SJCRH30 (cell line): ENCODE measurements around the gene BCR. TPM values are rescaled to one million over a fixed set of nuclear protein-coding genes. Genes with fewer than 3 reads are reported as not detected.

Experiments used
- DNase-seq, 2 experiments: peaks; one replicate each; pipeline ENCODE4 v3.0.0-alpha.2; 2015 to 2020
- H3K27ac ChIP-seq: fragments of 250-450 bp; sonication (Bioruptor Pico); 2 replicates; pipeline ENCODE4 v1.5.1; 2020; ENCODE audit warnings: mild to moderate bottlenecking, moderate library complexity
- H3K27me3 ChIP-seq: fragments of 250-450 bp; sonication (Bioruptor Pico); 2 replicates; pipeline ENCODE4 v1.5.1; 2020; ENCODE audit warnings: mild to moderate bottlenecking, moderate library complexity
- H3K36me3 ChIP-seq: fragments of 250-450 bp; sonication (Bioruptor Pico); 2 replicates; pipeline ENCODE4 v1.5.1; 2020; ENCODE audit warnings: mild to moderate bottlenecking, moderate library complexity
- H3K4me1 ChIP-seq: fragments of 250-450 bp; sonication (Bioruptor Pico); 2 replicates; pipeline ENCODE4 v1.5.1; 2020; ENCODE audit warnings: mild to moderate bottlenecking, moderate library complexity
- H3K4me3 ChIP-seq: fragments of 250-450 bp; sonication (Bioruptor Pico); 2 replicates; pipeline ENCODE4 v1.5.1; 2020; ENCODE audit warnings: mild to moderate bottlenecking, moderate library complexity
- H3K9me3 ChIP-seq: fragments of 250-450 bp; sonication (Bioruptor Pico); replicated peaks from 2 replicates; pipeline ENCODE4 v1.5.1; 2020; ENCODE audit warnings: mild to moderate bottlenecking, moderate library complexity
- total RNA-seq: library from RNA; depleted of rRNA; stranded (reverse); fragments of >200 nt; shearing (Covaris generic); gene quantifications from 2 replicates; pipeline ENCODE4 v1.2.3, GENCODE V29; 2014

The BCR gene
- total RNA-seq, 1 experiment from 2014 or later, result 27.2 TPM

DNA sequence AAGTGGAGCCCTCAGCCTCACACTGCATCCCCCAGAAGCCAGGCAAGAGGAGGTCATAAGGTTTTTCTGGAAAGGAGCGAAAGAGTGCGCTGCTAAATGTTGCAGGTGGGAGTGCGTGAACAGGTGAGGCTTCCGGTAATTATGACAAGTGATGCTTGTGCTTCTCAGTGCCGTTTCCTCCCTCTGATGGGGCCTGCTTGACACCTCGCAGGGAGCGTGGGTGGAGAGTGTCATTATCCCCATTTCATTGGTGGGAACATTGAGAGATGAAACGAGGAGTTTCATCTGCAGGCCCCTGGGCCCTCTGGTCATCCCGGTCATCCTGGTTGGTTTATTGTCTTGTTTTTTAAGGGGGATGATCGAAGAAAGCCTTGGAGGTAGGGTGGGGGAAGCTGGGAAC, 57.5 kb downstream of the BCR start:
- DNase-seq, result no peak
- Histone ChIP-seq H3K27ac (peak overlapping the region; percentile 41), H3K36me3 (no peaks in the 10 kb centered on the region), H3K4me1 (peaks cover 59% of the 10 kb centered on the region), H3K4me3 (peak overlapping the region; percentile 23), H3K27me3 (no peaks in the 10 kb centered on the region), H3K9me3 (no peaks in the 10 kb centered on the region)

DNA sequence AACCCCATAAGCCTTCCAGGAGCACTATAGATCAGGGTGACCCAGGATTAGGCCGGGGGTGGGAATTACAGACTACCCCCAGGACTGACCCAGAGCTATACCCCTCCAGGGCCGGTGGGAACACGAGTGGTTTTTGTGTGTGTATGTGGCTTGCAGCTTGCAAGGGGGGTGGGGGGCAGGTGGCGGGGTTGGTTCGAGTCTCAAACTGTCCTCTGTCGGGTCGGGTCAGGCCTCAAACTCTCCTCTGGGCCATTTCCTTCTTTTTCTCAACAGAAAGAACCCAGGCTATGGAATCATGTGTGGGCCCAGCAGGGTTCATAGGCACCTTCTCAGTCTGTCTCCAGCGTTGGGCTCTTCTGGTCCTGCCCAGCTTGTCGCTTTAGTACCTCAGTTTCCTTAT, 58.4 kb downstream of the BCR start:
- Histone ChIP-seq H3K27ac (no peak overlapping the region), H3K4me1 (peaks cover 58% of the 10 kb centered on the region), H3K4me3 (no peak overlapping the region), H3K9me3 (no peaks in the 10 kb centered on the region), H3K27me3 (no peaks in the 10 kb centered on the region), H3K36me3 (no peaks in the 10 kb centered on the region)
- no peak for DNase-seq

DNA sequence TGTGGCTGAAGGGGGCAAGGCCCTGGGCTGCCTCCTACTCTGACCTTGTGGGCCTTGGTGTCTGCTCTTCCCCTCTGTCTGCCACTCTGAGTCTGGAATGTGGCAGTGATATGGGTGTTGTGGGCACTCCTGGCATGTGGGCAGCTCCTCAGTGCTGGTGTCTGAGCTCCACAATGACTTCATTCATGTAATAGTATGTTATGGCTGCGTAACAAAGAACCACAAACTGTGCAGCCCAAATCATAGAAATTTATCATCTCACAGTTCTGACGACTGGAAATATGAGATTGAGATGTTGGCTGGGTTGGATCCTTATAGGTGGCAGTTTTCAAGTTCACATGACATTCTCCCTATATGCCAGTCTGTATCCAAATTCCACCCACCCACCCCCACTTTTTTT, 59.1 kb downstream of the BCR start:
- Histone ChIP-seq H3K9me3 (no peaks in the 10 kb centered on the region), H3K36me3 (no peaks in the 10 kb centered on the region), H3K4me1 (peaks cover 59% of the 10 kb centered on the region), H3K27ac (no peak overlapping the region), H3K27me3 (no peaks in the 10 kb centered on the region), H3K4me3 (no peak overlapping the region)
- DNase-seq, result no peak

DNA sequence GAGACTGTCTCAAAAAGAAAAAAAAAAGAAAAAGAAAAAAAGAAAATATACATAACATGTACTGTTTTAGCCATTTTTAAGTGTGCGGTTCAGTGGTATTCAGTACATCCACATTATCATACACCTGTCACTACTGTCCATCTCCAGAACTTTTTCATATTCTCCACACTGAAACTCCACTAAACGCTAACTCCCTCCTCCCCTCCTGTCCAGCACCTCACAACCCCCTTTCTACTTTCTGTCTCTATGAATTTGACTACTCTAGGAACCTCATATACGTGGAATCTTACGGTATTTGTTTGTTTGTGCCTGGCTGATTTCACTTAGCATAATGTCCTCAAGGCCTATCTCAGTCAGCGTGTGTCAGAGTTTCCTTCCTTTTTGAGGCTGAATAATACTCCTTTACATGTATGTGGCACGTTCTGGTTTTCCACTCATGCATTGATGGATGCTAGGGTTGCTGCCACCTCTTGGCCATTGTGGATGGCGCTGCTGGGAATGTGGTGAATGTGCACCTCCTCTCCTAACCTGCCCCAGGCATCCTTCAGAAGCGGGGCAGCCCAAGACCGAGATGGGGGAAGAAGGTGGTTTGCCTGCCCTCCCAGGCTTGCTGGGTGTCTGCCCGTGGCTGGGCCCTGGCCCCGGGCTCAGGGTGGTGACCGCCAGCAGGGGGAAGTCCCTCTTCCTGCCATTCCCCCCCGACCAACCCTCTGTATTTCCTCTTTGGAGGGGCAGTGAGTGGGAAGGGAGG, 60.5 kb downstream of the BCR start:
- H3K36me3 ChIP-seq, result no peaks in the 10 kb centered on the region
- no peak overlapping the region for H3K4me3 ChIP-seq
- H3K27ac ChIP-seq, result no peak overlapping the region
- H3K27me3 ChIP-seq, result no peaks in the 10 kb centered on the region
- no peaks in the 10 kb centered on the region for H3K9me3 ChIP-seq
- peaks cover 62% of the 10 kb centered on the region for H3K4me1 ChIP-seq
- no peak for DNase-seq

DNA sequence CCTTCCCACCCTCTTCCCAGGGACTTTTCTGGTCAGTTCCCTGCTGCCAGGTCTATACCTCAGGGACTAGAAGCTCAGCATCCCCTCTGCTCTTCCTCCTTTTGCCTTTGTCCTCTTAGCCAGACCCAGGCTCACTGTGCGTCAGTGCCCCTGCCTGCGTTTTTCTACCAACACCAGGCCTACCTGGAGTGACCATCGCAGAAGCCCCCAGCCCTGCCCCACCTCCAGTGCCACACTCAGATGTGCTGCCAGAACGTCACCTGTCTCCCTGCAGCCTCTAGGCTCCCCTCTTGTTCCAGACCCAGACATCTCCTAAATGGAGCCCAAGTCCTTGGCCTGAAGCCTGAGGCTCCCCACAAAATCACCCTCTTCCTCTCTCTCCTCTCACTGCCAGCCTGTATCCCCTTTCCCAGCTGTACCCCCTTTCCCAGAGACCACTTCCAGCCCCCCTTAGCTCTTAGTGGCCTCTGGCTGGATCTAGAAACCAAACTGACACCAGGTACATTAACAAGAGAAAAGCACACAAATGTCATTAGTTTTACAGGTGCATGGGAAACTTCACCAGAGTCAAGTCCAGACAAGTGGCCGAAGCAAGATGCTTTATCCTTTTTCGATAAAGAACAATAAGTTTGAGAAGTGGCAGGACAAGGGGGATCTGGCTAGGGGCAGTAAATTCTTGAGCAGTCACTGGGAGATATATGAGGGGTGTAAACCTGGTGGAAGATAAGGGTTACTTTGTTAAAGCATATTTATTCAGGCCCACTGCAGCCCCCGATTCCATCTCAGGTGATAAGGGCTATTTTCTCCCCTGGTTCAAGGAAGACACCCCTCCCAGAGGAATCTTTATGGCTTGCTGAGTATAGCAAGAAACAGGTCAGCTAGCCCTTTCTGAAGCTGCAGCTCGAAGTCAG, 61.5 kb downstream of the BCR start:
- H3K27me3 ChIP-seq, result no peaks in the 10 kb centered on the region
- H3K9me3 ChIP-seq, result no peaks in the 10 kb centered on the region
- DNase-seq, result no peak
- H3K4me3 ChIP-seq, result no peak overlapping the region
- peaks cover 62% of the 10 kb centered on the region for H3K4me1 ChIP-seq
- H3K27ac ChIP-seq, result no peak overlapping the region; the same call in 1 of the 2 replicates
- no peaks in the 10 kb centered on the region for H3K36me3 ChIP-seq

DNA sequence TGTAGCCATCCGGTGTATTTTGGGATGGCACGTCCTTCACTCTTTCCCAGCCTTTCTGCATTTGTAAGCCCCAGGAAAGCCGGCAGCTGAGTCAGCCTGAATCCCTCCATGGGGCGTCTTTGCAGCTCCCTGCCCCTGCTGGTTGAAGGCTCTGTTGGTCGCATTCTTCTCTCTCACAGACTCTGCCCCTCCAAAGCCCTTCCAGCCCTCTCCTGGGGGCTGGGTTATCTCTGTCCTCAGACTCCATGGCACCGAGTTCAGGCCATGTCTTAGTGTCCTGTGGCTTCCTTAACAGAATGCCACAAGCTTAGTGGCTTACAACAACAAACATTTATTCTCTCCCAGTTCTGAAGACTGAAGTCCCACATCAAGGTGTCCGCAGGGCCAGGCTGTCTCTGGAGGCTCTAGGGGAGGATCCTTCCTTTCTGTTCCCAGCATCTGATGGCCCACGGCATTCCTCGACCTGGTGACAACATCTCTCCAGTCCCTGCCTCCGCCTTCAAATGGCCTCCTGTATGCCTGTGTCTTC, 62.2 kb downstream of the BCR start:
- Histone ChIP-seq H3K4me3 (no peak overlapping the region), H3K4me1 (peaks cover 68% of the 10 kb centered on the region), H3K9me3 (no peaks in the 10 kb centered on the region), H3K27ac (no peak overlapping the region; the same call in 1 of the 2 replicates), H3K36me3 (no peaks in the 10 kb centered on the region), H3K27me3 (no peaks in the 10 kb centered on the region)
- DNase-seq, result peak; percentile 57 to 66

DNA sequence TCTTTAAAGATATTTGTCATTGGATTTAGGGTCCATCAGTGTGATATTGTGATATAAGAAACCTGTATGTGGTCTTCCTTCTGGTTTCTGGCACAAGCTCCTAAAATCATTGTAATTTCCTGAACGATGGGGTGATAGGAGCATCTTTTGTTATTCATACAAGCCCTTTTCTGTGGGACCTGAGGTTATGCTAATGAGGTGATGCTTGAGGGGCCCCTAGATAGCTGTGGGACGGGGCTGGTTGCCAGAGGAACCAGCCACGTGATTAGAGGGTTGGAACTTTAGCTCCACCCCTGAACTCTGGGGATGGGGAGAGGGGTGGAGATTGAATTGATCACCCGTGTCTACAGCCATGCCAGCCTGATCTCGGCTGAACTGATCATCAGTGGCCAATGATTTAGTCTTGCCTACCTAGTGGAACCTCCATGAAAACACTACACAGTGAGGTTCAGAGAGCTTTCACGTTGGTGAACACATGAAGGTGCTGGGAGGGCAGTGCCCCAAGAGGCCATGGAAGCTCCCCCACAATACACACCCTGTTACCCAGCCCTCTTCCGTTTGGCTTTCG, 62.8 kb downstream of the BCR start:
- peak in 1 of 2 experiments; percentile 39 for DNase-seq
- Histone ChIP-seq H3K27me3 (no peaks in the 10 kb centered on the region), H3K27ac (no peak overlapping the region; the same call in 1 of the 2 replicates)

DNA sequence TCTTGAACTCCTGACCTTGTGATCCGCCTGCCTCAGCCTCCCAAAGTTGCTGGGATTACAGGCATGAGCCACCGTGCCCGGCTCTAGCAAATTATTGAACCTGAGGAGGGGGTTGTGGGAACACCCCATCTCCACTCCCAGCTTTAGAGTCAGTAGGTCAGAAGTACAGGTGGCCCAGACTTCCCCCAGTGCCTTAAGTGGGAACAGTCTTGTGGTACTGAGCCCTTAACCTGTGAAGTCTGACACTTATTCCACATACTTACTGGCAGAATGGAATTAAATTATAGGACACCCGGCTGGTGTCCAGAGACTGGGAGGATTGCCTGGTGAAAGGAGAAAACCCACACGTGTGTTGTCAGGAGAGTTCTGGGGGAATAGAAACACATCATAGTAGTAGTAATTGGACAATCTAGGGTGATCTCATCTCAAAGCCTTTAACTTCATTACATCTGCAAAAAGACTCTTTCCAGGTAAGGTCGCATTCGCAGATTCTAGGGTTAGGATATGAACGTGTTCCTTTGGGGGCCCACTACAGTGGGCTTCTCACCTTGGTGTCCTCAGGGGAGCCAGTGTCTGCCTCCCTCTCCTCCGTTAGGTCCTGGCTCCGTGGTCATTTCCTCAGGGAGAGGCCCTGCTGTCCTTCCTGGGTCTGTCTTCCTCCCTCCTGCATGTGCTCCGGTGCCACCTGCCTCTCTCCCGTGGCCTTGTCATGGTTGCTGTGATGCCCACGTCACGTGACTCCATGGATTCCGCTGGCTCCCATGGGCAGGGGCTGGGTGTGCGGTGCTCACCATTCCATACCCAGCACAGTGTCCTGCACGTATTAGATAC, 63.8 kb downstream of the BCR start:
- H3K36me3 ChIP-seq, result no peaks in the 10 kb centered on the region
- H3K9me3 ChIP-seq, result no peaks in the 10 kb centered on the region
- H3K27ac ChIP-seq, result peak overlapping the region; percentile 74
- no peaks in the 10 kb centered on the region for H3K27me3 ChIP-seq
- no peak for DNase-seq
- H3K4me3 ChIP-seq, result no peak overlapping the region
- peaks cover 69% of the 10 kb centered on the region for H3K4me1 ChIP-seq

More for the DNA sequence above, 62.8 kb downstream of the BCR start:
- peaks cover 68% of the 10 kb centered on the region for H3K4me1 ChIP-seq
- no peak overlapping the region for H3K4me3 ChIP-seq
- no peaks in the 10 kb centered on the region for H3K36me3 ChIP-seq
- H3K9me3 ChIP-seq, result no peaks in the 10 kb centered on the region

DNA sequence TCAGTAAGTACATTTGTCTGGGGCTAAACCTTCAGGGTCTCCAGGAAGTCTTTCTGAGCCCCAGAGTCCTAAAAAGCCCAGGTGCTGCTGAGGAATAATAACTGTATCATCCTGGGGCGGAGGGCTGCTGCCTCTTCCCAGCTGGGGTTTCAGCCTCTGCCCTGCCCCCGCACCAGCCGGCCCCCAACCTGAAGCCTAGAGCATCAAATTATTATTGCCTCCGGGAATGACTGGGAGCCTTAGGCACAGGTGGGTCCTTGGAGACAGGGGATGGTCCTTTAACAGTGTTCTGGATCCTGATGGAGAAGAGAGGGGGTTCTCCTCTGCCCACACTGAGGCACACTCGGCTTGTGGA, 64.4 kb downstream of the BCR start:
- Histone ChIP-seq H3K36me3 (no peaks in the 10 kb centered on the region), H3K27ac (peak overlapping the region; percentile 74), H3K4me3 (no peak overlapping the region), H3K9me3 (no peaks in the 10 kb centered on the region), H3K27me3 (no peaks in the 10 kb centered on the region), H3K4me1 (peaks cover 69% of the 10 kb centered on the region)
- DNase-seq, result no peak

DNA sequence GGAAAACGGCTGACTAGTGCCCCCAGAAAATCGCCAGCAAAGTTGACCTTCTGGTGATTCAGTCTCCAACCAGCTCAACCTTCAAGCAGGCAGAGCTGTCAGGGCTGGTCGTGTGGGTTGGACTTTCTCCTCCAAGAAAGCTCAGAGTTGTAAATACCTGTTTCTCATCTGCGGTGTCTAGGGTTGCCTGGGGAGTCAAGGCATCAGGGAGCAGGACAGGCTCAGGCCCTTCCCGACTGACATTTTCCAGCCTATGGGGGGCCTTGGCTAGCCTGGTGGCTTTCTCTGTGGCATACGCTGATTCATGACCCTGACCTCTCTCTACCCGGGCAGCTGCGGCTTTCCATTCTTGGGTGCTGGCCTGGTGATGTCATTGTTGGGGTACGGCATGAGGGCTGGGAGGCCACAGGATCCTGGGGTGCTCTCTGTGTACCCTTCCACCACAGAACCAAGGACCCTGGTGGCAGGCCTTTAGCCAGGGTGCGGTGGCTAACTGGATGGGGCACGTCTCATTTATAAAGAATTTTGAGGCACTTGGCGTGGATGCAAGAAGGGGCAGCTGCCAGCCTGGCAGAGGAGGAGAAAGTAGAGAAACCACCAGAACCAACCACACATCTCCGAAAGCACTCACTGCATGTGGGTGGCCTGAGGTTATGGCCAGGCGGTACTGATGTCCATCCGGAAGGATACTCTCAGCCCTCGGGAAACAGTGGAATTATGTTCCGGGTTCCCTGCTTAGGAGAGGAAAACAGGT, 64.9 kb downstream of the BCR start:
- peak overlapping the region; percentile 74 for H3K27ac ChIP-seq
- no peaks in the 10 kb centered on the region for H3K36me3 ChIP-seq
- DNase-seq, result peak; percentile 71 to 76
- no peak overlapping the region for H3K4me3 ChIP-seq
- H3K9me3 ChIP-seq, result no peaks in the 10 kb centered on the region
- no peaks in the 10 kb centered on the region for H3K27me3 ChIP-seq
- H3K4me1 ChIP-seq, result peaks cover 69% of the 10 kb centered on the region

DNA sequence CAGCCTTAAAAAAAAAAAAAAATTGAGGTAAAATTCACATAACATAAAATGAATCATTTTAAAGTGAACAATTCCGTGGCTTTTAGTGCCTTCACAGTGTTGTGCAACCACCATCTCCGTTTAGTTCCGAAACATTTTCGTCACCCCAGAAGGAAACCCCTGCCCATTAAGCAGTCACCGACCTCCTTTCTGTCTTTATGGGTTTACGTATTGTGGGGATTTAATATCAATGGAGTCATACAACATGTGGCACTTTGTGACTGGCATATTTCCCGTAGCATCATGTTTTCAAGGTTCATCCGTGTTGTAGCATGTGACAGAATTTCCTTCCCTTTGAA, 65.5 kb downstream of the BCR start:
- no peaks in the 10 kb centered on the region for H3K36me3 ChIP-seq
- DNase-seq, result no peak
- no peak overlapping the region for H3K4me3 ChIP-seq
- peaks cover 69% of the 10 kb centered on the region for H3K4me1 ChIP-seq
- peak overlapping the region; percentile 74 for H3K27ac ChIP-seq
- no peaks in the 10 kb centered on the region for H3K9me3 ChIP-seq
- H3K27me3 ChIP-seq, result no peaks in the 10 kb centered on the region

DNA sequence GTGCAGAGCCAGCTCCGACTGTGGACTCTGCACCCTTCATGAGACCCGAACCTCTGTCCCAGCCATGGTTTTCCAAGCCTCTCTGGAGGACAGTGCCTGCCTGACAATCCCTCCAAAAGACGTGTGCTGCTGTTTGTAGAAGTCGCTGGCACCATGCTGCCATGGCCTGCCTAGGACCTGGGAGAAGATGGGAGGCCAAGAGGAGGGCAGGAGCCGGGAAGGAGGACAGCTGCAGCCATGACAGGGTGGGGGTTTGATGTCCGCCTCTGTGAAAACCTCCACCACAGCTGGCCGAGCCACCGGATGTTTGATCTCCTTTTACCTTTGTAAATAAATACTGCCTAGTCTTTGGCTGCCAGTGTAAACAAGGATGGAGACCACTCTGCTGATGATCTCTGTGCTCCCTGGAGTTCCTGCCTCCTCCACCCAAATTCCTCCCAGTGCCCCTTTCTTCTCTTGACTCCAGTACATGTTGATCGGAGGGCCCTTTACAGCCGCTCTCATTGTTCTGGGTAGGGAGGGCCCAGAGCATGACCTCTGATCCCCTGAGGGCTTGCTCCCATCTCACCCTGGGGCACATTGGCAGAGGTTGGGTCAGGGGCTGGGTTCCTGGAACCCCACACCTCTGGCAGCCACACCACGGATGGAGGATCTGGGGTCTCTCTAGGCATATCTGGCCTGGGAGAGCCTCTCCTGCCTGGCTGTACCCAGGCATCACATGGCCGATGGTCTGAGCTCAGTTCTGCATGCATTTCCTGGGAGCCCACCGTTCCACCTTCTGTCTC, 66.9 kb downstream of the BCR start:
- DNase-seq, result peak; percentile 61 to 68
- H3K9me3 ChIP-seq, result no peaks in the 10 kb centered on the region
- peaks cover 64% of the 10 kb centered on the region for H3K4me1 ChIP-seq
- H3K27me3 ChIP-seq, result no peaks in the 10 kb centered on the region
- peak overlapping the region; percentile 16; the same call in 1 of the 2 replicates for H3K27ac ChIP-seq
- H3K36me3 ChIP-seq, result no peaks in the 10 kb centered on the region
- no peak overlapping the region for H3K4me3 ChIP-seq

DNA sequence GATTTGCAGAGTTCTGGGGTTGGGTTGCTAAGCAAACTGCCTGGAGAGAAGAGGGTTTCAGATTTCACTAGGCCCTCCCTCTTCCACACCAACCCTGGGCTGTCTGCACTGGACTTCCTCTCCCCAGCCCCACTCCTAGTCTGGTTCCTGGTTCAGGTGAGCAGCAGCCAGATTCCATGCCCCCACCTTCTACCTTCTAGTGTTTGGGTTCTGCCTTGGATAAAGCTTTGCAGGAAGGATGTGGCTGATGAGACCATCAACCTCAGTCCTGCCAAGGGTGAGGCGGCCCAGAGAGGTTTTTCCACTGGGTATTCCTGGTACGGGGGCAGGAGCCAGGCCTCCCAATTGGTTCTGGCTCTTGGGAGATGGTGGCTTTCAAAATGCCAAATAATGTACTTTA, 68.3 kb downstream of the BCR start:
- Histone ChIP-seq H3K27ac (no peak overlapping the region), H3K4me3 (no peak overlapping the region), H3K4me1 (peaks cover 52% of the 10 kb centered on the region), H3K27me3 (no peaks in the 10 kb centered on the region), H3K36me3 (no peaks in the 10 kb centered on the region), H3K9me3 (no peaks in the 10 kb centered on the region)
- DNase-seq, result peak in 1 of 2 experiments; percentile 54
